Epithelial cell of esophagus (primary cell): ENCODE data around the gene INTS7.

Experiments
- DNase-seq: peaks from one replicate; pipeline ENCODE4 v3.0.0; 2010; ENCODE audit warnings: low read depth
- H3K4me3 ChIP-seq: 2 replicates; pipeline ENCODE4 v1.5.1; 2011; ENCODE audit warnings: mild to moderate bottlenecking, low read length, control low read depth
- TF ChIP-seq, protein P1 (sequence below): IDR thresholded peaks from 2 replicates; pipeline ENCODE4 v1.5.1; 2011; ENCODE audit warnings: low read depth, mild to moderate bottlenecking, low read length, control low read depth, inconsistent platforms; ENCODE audit not compliant: insufficient read depth; ENCODE audit errors: missing control alignments

INTS7 gene

DNA sequence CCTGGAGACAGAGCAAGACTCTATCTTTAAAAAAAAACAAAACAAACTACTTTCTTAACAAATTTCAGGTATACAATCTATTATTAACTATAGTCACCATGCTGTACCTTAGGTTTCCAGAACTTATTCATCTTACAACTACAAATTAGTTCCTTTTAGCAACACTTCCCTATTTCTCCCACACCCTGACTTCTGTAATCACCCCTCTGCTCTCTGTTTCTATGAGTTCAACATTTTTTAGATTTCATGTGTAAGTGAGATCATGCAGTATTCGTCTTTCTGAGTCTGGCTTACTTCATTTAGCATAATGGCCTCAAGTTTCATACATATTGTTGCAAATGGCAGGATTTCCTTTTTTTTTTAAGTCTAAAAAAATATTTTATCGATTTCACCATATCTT, 126.9 kb downstream of the INTS7 start:
- TF ChIP-seq, protein P1, sequence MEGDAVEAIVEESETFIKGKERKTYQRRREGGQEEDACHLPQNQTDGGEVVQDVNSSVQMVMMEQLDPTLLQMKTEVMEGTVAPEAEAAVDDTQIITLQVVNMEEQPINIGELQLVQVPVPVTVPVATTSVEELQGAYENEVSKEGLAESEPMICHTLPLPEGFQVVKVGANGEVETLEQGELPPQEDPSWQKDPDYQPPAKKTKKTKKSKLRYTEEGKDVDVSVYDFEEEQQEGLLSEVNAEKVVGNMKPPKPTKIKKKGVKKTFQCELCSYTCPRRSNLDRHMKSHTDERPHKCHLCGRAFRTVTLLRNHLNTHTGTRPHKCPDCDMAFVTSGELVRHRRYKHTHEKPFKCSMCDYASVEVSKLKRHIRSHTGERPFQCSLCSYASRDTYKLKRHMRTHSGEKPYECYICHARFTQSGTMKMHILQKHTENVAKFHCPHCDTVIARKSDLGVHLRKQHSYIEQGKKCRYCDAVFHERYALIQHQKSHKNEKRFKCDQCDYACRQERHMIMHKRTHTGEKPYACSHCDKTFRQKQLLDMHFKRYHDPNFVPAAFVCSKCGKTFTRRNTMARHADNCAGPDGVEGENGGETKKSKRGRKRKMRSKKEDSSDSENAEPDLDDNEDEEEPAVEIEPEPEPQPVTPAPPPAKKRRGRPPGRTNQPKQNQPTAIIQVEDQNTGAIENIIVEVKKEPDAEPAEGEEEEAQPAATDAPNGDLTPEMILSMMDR: no peak
- no peak overlapping the region for H3K4me3 ChIP-seq
- no peak for DNase-seq

DNA sequence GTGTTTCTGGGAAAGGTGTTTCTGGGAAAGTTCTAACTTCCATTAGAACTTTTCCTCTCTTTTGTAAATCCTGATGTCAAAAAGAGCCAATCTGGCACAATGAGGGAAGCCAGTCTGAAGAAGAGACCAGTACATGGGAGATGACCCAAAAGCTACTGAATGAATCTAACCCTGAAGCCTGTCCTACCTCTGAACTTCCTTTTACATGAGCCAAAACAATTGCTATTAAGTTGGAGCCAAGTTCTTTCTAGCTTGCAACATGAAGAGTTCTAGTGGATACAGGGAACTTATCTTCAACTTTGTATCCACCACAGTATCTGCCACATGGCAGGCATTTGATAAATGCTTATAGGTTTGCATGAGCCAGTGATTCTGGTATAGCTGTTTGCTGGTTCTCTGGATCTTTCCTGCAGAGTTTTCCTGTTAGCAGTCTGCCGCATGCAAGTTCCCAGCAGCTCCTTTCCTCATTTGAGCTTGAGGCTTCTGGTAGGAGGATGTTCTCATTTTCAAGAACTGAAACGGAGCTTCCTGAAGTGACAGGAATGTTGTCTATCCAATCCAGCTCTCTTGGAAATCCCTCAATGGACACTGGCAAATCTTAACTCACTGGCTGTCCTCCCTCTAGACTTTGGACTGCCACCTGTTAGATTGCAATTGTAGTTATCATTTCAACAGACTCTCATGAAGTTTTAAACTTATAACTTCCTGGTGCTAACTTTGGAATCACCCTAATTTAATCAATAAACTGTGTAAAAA, 131.7 kb downstream of the INTS7 start:
- DNase-seq: no peak
- TF ChIP-seq, protein P1: no peak
- H3K4me3 ChIP-seq: no peak overlapping the region

DNA sequence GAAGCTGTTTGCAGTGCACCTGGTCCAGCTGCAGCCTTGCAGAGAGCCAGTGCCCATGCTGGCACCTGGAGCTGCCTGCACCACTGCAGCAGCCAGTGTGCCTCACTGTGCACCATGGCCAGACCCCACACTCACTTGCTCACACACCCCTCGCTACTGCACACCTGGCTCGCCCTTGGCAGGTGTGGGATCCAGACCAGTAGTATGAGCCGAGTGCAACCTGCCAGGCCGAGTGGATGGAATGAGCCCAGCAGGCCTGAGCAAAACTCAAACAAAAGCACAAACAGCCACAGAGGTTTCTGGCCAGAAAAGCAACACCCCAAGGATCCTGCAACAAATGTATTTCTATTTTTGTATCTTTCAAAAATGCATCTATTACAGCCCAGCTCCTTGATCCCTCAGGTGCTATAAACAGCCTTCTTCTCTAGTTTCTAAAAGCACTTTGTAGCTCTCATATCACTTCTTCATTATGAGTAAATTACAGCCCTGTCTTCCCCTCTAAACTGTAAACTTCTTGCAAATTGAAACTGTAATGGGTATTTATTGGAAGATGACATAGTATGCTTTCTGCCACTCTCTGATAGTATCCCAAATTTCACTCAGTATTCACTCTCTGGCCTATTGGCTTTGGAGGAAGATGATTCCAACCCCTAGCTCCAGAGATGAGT, 132.6 kb downstream of the INTS7 start:
- TF ChIP-seq, protein P1: no peak
- no peak for DNase-seq
- no peak overlapping the region for H3K4me3 ChIP-seq

DNA sequence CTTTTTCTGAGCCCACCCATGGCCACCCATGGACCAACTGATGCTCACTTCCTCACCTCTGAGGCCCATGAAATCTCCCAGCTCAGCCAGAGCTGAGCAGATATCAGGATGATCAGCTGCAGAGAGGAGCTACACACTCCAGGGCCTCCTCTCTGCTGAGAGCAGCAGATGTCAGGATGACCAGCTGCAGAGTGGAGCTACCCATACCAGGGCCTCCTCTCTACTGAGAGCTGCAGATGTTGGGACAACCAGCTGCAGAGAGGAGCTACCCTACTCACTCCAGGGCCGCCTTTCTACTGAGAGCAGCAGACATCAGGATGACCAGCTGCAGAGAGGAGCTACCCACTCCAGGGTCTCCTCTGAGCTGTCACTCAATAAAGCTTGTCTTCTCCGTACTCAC, 133.4 kb downstream of the INTS7 start:
- TF ChIP-seq, protein P1: no peak

DNA sequence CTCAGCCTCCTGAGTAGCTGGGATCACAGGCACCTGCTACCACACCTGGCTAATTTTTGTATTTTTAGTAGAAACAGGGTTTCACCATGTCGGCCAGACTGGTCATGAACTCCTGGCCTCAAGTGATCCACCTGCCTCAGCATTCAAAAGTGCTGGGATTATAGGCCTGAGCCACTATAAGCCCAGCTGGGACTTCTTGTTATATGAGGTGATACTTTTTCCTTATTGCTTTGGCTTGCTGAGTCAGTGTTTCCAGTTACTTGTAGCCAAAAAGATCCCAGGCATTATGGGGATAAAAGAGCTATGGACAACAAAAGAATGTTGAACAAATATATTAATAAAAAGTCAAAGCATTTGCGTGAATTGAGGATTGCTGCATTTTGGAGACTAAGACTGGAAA, 134.9 kb downstream of the INTS7 start:
- TF ChIP-seq, protein P1: no peak
- no peak overlapping the region for H3K4me3 ChIP-seq
- no peak for DNase-seq

More for the DNA sequence above, 133.4 kb downstream of the INTS7 start:
- H3K4me3 ChIP-seq: no peak overlapping the region
- no peak for DNase-seq

DNA sequence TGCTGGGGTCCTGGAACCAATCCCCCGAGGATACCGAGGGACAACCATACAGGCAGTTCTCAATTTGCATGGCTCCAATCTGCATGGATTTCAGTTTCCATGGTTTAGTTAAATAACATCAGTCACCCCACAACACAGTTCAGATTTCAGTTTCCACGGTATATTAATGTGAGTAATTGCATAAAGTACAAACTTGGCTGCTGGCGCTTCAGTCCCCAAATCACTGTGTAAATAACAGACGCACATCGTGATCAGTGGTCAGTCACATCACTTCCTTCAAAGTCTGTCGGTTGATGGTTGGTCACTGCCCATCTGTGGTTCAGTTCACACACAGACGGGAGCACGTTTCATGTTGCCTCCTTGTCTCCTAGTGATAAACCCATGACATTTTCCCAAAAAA, 138.4 kb downstream of the INTS7 start:
- no peak for DNase-seq
- TF ChIP-seq, protein P1: no peak

More for the DNA sequence above, 138.4 kb downstream of the INTS7 start:
- no peak overlapping the region for H3K4me3 ChIP-seq
